ENCODE data around the gene MSRB3.

MSRB3 gene

DNA sequence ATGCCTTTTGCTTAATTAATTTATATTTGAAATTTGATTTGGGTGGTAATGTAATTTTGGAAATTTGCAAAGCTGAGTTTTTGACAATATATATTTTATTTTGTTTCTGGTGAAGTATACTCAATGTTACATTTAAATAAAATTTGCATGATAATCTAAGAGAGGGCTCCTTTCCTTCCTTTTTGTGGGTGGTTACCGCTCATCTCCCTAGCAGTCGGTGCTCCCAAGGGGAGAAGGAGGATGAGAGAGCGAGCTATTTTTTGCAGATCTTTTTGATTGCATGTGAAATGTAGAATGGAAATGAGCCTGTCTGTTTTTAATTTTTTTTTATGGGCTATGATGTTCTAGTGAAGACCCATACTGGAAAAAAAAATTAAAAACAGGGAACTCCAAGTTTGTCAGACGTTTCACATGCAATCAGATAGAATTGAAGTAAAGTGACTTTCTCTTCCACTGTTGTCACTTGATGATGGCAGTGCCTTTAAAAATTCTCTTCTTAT, 39.8 kb downstream of the MSRB3 start:
- Histone ChIP-seq H3K9ac (ENCODE audit: low read length) (no peak overlapping the region), H3K4me2 (ENCODE audit: low read length) (no peak overlapping the region)

DNA sequence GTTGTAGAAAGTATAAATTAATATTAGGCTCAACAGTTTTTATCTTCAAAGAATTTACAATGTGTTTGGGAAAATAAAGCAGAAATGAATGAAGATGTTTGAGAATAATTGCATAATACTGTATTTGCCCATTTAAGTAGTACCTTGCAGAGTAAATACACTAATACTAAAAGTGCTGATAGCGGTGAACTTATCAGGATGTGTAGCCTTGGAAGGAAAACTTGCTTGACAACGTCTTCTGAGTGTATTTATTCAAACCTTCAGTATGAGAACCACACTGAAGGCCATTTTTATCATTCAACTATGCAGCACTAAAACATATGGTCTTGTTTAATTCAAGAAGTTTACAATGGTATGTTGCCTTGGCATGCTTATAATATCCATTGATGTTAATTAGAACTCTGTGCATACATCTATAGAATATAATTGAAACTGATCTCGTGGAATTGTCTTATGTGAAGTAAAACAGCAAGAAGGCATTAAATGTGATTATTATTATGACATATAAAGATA, 41.3 kb downstream of the MSRB3 start:
- no peak for TF ChIP-seq EZH2phosphoT487 (IDR thresholded peaks at IDR 0.05; ENCODE audit: low read depth)
- Histone ChIP-seq H3K9ac (ENCODE audit: low read length) (no peak overlapping the region), H3K27ac (ENCODE audit: low read length) (no peak overlapping the region), H3K27me3 (ENCODE audit: low read depth, low read length) (no peaks in the 10 kb centered on the region), H3K4me1 (ENCODE audit: low read length) (peaks cover 5% of the 10 kb centered on the region; the same call in 1 of the 2 replicates), H3K36me3 (replicated peaks; ENCODE audit: low read depth, low read length) (no peaks in the 10 kb centered on the region), H3K4me2 (ENCODE audit: low read length) (no peak overlapping the region), H3K79me2 (ENCODE audit: low read length) (no peaks in the 10 kb centered on the region), H4K20me1 (ENCODE audit: insufficient read depth, low read length) (no peaks in the 10 kb centered on the region), H3K9me3 (ENCODE audit: insufficient read depth, low read length) (no peaks in the 10 kb centered on the region), H2AFZ (ENCODE audit: low read depth, low read length) (no peak overlapping the region), H3K4me3 (ENCODE audit: low read length) (no peak overlapping the region)

More for the DNA sequence above, 39.8 kb downstream of the MSRB3 start:
- Histone ChIP-seq H3K27ac (ENCODE audit: low read length) (no peak overlapping the region), H4K20me1 (ENCODE audit: insufficient read depth, low read length) (no peaks in the 10 kb centered on the region), H2AFZ (ENCODE audit: low read depth, low read length) (no peak overlapping the region), H3K27me3 (ENCODE audit: low read depth, low read length) (peaks cover 3% of the 10 kb centered on the region), H3K4me1 (ENCODE audit: low read length) (peaks cover 5% of the 10 kb centered on the region; the same call in 1 of the 2 replicates), H3K4me3 (ENCODE audit: low read length) (no peak overlapping the region), H3K79me2 (ENCODE audit: low read length) (no peaks in the 10 kb centered on the region), H3K36me3 (replicated peaks; ENCODE audit: low read depth, low read length) (no peaks in the 10 kb centered on the region), H3K9me3 (ENCODE audit: insufficient read depth, low read length) (no peaks in the 10 kb centered on the region)
- no peak for TF ChIP-seq EZH2phosphoT487 (IDR thresholded peaks at IDR 0.05; ENCODE audit: low read depth)
- TF ChIP-seq, protein P1, sequence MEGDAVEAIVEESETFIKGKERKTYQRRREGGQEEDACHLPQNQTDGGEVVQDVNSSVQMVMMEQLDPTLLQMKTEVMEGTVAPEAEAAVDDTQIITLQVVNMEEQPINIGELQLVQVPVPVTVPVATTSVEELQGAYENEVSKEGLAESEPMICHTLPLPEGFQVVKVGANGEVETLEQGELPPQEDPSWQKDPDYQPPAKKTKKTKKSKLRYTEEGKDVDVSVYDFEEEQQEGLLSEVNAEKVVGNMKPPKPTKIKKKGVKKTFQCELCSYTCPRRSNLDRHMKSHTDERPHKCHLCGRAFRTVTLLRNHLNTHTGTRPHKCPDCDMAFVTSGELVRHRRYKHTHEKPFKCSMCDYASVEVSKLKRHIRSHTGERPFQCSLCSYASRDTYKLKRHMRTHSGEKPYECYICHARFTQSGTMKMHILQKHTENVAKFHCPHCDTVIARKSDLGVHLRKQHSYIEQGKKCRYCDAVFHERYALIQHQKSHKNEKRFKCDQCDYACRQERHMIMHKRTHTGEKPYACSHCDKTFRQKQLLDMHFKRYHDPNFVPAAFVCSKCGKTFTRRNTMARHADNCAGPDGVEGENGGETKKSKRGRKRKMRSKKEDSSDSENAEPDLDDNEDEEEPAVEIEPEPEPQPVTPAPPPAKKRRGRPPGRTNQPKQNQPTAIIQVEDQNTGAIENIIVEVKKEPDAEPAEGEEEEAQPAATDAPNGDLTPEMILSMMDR (IDR thresholded peaks at IDR 0.05; ENCODE audit: low read depth, low read length), result no peak

DNA sequence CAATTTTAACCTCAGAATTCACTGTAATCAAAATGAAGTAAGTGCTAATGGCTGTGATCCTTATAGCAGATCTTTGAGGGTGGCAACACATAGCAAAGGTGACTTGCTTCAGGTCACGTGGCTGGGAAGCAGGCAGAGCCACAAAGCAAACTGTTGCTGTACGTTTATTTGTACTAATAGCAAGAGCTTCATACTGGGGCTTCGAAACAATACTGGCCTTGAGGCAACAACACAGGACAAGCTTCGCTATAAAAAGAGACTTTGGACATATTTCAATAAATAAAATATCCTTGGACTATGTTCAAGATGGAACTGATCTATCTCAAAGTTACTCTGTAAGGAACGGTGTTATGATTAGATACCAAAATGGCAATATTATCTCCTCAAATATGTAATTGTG, 44.6 kb downstream of the MSRB3 start:
- Histone ChIP-seq H2AFZ (ENCODE audit: low read depth, low read length) (no peak overlapping the region), H3K27me3 (ENCODE audit: low read depth, low read length) (no peaks in the 10 kb centered on the region), H4K20me1 (ENCODE audit: insufficient read depth, low read length) (no peaks in the 10 kb centered on the region), H3K9ac (ENCODE audit: low read length) (no peak overlapping the region), H3K27ac (ENCODE audit: low read length) (no peak overlapping the region), H3K36me3 (replicated peaks; ENCODE audit: low read depth, low read length) (no peaks in the 10 kb centered on the region), H3K79me2 (ENCODE audit: low read length) (no peaks in the 10 kb centered on the region), H3K4me3 (ENCODE audit: low read length) (no peak overlapping the region), H3K9me3 (ENCODE audit: insufficient read depth, low read length) (no peaks in the 10 kb centered on the region), H3K4me2 (ENCODE audit: low read length) (no peak overlapping the region), H3K4me1 (ENCODE audit: low read length) (peaks cover 5% of the 10 kb centered on the region; the same call in 1 of the 2 replicates)
- TF ChIP-seq, protein P1 (IDR thresholded peaks at IDR 0.05; ENCODE audit: low read depth, low read length), result no peak
- TF ChIP-seq EZH2phosphoT487 (IDR thresholded peaks at IDR 0.05; ENCODE audit: low read depth), result no peak

DNA sequence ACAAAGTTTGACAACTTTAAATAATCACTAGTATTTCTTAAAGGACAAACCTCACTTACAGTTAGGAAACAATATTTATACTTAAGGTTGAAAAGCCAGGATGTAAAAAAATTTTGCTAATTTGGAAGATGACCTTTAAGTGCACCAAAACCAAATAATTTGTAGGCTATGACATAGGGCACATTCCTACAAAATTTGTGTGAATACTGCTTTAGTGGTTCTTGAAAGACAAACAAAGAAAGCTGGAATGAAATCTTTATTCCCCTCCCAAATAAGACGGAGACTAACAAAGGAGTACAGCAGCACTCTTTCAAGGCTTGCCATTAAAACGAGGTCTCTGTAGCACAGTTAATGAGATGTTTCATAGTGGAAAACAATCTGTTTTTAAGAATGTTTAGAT, 45.6 kb downstream of the MSRB3 start:
- H3K4me1 ChIP-seq (ENCODE audit: low read length), result peaks cover 1% of the 10 kb centered on the region; the same call in 1 of the 2 replicates
- no peak for TF ChIP-seq EZH2phosphoT487 (IDR thresholded peaks at IDR 0.05; ENCODE audit: low read depth)
- TF ChIP-seq, protein P1 (IDR thresholded peaks at IDR 0.05; ENCODE audit: low read depth, low read length), result no peak
- H3K79me2 ChIP-seq (ENCODE audit: low read length), result no peaks in the 10 kb centered on the region
- H3K36me3 ChIP-seq (replicated peaks; ENCODE audit: low read depth, low read length), result no peaks in the 10 kb centered on the region
- H3K4me2 ChIP-seq (ENCODE audit: low read length), result no peak overlapping the region
- no peak overlapping the region for H3K27ac ChIP-seq (ENCODE audit: low read length)
- H3K9me3 ChIP-seq (ENCODE audit: insufficient read depth, low read length), result no peaks in the 10 kb centered on the region
- H3K4me3 ChIP-seq (ENCODE audit: low read length), result no peak overlapping the region
- H3K27me3 ChIP-seq (ENCODE audit: low read depth, low read length), result no peaks in the 10 kb centered on the region
- no peak overlapping the region for H3K9ac ChIP-seq (ENCODE audit: low read length)
- H2AFZ ChIP-seq (ENCODE audit: low read depth, low read length), result no peak overlapping the region
- no peaks in the 10 kb centered on the region for H4K20me1 ChIP-seq (ENCODE audit: insufficient read depth, low read length)
